HG03135 (cell line): ENCODE data around the gene TRAT1.

Source experiments
- ATAC-seq: cut with Tn5 transposase; IDR thresholded peaks from one replicate; pipeline ENCODE4 v1.9.1; 2021; ENCODE audit warnings: mild to moderate bottlenecking, moderate library complexity; ENCODE audit not compliant: unreplicated experiment

The TRAT1 gene

GRCh38 chr3:108849075-108849474, 26.5 kb downstream of the TRAT1 start:
- ATAC-seq = no peak

- ATAC-seq = no peak
Observed at GRCh38 chr3:108861401-108861800, 38.8 kb downstream of the TRAT1 start.

- no peak for ATAC-seq
Observed at GRCh38 chr3:108862865-108863798, 40.5 kb downstream of the TRAT1 start.

- no peak for ATAC-seq
Observed at GRCh38 chr3:108863799-108864135, 41.2 kb downstream of the TRAT1 start.

- no peak for ATAC-seq
Observed at GRCh38 chr3:108877901-108878300, 55.3 kb downstream of the TRAT1 start.

- no peak for ATAC-seq
Observed at GRCh38 chr3:108879915-108880314, 57.3 kb downstream of the TRAT1 start.

GRCh38 chr3:108882762-108883161, 60.2 kb downstream of the TRAT1 start:
- ATAC-seq = no peak

GRCh38 chr3:108883373-108883772, 60.8 kb downstream of the TRAT1 start:
- no peak for ATAC-seq

GRCh38 chr3:108887121-108887520, 64.5 kb downstream of the TRAT1 start:
- no peak for ATAC-seq

- ATAC-seq = no peak
Observed at GRCh38 chr3:108887777-108888176, 65.2 kb downstream of the TRAT1 start.

GRCh38 chr3:108891833-108892232, 69.2 kb downstream of the TRAT1 start:
- no peak for ATAC-seq

- ATAC-seq = no peak
Observed at GRCh38 chr3:108894981-108895380, 72.4 kb downstream of the TRAT1 start.

GRCh38 chr3:108897883-108898282, 75.3 kb downstream of the TRAT1 start:
- no peak for ATAC-seq

- ATAC-seq = no peak
Observed at GRCh38 chr3:108899530-108899929, 76.9 kb downstream of the TRAT1 start.
